Hematopoietic multipotent progenitor cell (in vitro differentiated cells): Measurements from ENCODE around the gene RAB15. TPM values are rescaled to one million over a fixed set of nuclear protein-coding genes. Genes with fewer than 3 reads are reported as not detected.

Source experiments
- DNase-seq, 3 donors: peaks; one replicate each; pipeline ENCODE4 v3.0.0-alpha.2; 2011 to 2015; ENCODE audit warnings: low read depth in 2 of 3, low spot score in 2 of 3
- total RNA-seq: library from RNA; depleted of rRNA; stranded (reverse); fragments of >200 nt; gene quantifications from one replicate; pipeline ENCODE4 v1.2.3, GENCODE V29; 2012

RAB15 gene
- total RNA-seq, 1 donor, result 4.3 TPM

GRCh38 chr14:64990939-64991338 is 18.8 kb upstream of the RAB15 start:
- DNase-seq, result no peak

DNA sequence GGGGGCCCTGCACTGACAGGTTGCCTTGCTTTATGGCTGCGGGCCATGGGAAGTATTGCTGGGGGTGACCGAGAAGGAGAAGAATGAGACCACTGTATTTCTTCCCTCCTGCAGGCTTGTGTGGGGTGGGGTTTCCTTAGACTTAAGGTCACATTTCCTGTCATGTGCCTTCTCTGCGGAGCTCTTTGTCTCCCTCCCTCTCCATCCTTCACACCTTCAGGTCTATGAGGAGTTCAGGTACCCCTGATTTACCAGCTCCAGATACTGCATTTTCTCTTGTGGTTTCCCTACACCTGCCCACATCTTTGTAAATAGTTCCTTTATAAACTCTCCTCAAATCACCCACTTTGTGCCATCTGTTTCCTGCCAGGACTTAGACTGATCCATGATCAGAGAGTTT is 18.2 kb upstream of the RAB15 start:
- peak in 2 of 3 donors; percentile 58 to 77 for DNase-seq

- no peak for DNase-seq
Measured at GRCh38 chr14:64987438-64987767, 15.3 kb upstream of the RAB15 start.

GRCh38 chr14:64986648-64987437 is 14.7 kb upstream of the RAB15 start, which contains the start of gene FNTB:
Gene FNTB (plus strand): TSS chr14:64986895. CDS start chr14:64986954, 59 bp downstream.
- peak; percentile 85 to 98 (median 96) for DNase-seq

- peak in 2 of 3 donors; percentile 40 to 84 for DNase-seq
Measured at GRCh38 chr14:64983439-64984310, 11.5 kb upstream of the RAB15 start.

DNA sequence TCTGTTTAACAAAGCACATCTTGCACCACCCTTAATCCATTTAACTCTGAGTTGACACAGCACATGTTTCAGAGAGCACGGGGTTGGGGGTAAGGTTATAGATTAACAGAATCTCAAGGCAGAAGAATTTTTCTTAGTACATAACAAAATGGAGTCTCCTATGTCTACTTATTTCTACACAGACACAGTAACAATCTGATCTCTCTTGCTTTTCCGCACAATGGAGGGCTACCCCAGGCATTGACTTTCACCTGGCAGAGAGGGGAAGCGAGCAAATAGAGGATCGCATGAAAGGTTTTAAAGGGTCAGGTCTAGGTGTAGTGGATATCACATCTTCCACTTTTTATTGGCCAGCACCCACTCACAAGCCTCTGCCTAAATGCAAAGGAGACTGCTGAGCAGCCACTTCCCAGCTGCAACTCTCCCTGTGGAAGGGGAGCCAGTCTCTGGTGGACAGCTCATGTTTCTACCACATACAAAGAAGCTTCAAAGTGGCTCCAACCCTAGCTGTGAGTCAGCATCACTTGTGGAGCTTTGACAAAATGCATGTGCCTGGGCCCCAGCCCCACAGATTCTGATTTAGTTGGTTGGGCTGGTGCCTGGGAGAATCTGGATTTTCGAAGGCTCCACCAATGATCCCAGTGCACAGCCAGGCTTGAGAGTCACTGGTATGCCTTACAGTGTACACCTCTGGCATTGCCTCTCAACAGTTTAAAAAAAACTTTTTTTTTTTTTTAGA is 7.4 kb upstream of the RAB15 start:
- DNase-seq, result no peak

DNA sequence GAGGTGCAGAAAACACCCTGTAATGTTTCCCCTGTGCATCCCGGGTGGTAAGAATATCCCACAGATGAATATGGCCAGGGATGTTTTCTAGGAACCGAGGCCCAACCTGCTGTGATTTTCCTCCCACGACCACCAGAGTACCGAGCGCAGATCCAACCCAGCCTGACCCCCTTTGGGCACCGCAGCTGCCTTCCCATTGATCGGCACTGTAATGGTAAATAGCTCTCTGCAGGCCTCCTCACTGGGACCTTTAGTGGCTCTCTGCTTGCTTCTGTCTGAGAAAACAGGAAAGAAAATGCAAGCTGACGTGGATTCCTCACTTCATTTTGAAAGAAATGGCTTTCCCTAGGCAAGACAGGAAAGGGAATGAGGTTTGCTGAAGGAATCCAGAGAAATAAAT is 2.4 kb upstream of the RAB15 start:
- DNase-seq, result no peak

- no peak for DNase-seq
Measured at GRCh38 chr14:64973826-64974225, 1.7 kb upstream of the RAB15 start.

GRCh38 chr14:64973026-64973442 is 898 bp upstream of the RAB15 start:
- DNase-seq, result no peak

DNA sequence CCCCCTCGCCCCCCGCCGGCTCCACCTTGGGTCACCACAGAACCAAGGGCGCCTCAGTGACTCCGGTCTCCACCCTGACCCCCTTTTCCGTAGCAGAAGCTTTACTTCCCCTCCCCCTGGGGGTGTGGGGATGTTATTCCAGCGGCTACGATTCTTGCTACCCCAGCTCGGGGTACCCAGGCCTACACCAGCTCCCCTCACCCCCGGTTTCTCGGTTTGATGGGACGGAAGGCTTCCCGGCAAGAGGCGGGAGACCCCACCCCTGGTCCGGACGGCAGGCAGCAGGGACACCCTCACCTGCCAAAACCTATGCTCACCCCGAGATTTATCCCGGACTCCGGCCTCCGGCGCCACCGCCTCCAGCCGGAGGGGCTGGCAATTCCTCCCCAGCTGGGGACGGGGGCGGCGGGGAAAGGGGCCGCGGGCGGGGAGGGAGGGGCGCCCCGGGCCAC is 619 bp downstream of the RAB15 start:
- DNase-seq, result no peak

GRCh38 chr14:64970776-64971477 is 1.2 kb downstream of the RAB15 start:
- no peak for DNase-seq

DNA sequence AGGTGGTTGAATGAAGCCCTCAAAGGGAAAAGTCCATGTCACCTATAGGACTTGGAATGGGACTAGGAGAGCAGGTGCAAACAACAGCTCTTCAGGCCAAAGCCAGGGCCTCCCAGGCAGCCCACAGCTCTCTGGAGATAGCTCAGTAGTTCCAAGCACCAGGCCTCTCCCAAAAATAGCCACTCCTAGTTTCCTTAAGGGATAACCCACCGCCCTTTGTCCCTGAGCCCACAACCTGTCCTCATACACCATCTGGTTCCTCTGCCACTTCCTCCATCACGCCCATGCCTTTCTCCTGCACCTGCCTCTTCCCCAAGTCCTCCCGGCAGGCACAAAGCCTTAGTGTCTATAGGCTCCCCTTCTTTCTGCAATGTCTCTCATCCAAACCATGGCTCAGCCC is 2.1 kb downstream of the RAB15 start:
- no peak for DNase-seq

- DNase-seq, result no peak
Measured at GRCh38 chr14:64968651-64969050, 3.5 kb downstream of the RAB15 start.

DNA sequence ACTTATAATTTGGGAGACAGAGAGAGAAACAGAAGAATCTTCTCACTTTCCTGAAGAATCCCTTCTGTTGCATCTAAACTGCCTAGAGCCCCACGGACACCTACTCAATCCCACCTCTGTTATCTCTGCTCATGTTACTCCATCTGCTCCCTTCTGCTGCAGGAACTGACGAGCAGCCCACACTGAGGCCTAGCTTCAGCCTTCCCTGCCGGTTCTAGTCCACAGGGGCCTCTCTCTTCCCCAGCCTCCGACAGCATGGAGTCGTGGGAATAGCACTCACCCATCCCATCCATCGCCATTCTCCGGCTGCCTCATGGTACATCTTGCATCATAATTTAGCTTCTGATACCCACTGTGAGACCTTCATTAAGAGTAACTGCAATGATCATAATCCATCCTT is 4.0 kb downstream of the RAB15 start:
- no peak for DNase-seq

DNA sequence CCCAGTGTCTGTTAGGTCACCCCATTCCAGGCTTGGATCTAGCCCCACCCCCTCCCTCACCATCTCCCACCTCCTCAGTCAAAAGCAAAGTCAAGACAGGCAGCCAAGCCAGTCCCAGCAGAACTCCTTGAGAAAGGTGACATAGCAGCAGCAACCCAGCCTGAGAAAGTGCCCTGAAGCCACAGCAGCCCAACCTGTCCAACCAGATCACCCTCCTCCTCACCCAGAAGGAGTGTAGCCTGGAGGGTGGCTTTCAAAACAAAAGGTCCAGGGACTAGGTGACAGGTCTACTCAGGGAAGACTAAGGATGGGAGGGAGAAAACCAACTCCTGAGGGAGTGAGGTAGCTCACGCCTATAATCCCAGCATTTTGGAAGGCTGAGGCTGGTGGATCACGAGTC is 5.2 kb downstream of the RAB15 start:
- DNase-seq, result no peak

GRCh38 chr14:64965356-64966000 is 6.7 kb downstream of the RAB15 start:
- DNase-seq, result no peak

GRCh38 chr14:64963611-64964010 is 8.5 kb downstream of the RAB15 start:
- DNase-seq, result no peak

DNA sequence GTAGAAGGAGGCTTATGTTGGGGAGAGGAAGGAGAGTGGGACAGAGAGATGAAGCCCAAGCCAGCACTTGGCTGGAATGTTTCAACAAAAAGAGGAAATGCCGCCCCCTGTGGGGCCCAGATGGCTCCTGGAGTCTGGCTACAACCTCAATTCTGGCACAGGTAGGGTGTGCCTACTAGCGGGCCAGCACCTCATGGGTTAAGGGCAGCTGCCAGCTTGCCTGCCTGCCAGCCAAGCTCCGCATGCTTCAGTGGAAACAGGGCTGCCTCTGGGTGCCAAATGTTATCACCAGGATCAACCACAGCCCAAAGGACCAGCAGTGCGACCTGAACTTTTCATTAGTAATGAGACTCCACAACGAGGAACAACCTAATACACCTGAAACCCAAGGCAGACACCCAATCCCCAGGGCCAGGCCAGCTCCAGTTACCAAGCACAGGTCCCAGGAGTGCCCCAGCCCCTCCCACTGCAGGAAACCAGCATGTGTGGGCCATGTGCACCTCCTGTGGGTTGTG is 11.3 kb downstream of the RAB15 start:
- peak in 1 of 3 donors; percentile 7 for DNase-seq

DNA sequence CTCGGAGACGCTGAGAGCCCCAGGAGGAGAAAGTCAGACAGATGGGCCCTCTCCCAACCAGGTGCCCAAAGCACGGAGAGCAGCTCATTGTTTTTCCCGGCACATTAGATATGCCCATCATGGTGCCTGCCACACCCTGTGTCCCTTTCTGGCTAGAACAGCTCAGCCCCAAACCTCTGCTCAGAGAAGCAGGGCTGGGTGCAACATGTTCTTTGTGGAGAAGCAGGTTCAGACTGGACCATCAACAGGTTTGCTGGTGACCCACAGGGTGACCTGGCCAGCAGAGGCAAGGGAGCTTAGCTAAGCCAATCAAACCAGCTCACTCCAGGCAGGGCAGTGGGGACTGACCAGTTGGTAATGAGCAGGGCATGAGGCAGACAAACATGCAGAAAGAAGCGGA is 13.4 kb downstream of the RAB15 start:
- DNase-seq, result no peak

DNA sequence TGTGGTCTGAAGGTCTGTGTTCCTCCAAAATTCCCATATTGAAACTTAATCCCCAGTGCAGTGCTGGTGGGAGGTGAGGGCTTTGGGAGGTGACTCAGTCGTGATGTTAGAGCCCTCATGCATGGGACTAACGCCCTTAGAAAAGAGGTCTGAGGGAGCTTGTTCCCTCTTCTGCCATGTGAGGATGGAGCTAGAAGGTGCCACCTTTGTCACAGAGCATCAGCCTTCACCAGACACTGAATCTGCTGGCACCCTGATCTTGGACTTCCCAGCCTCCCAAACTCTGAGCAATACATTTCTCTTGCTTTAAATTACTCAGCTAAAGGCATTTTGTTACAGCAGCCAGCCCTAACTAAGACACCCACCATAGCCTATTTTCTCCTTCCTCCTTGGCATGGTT is 13.9 kb downstream of the RAB15 start:
- DNase-seq, result no peak
